ENCODE data around the gene MRGPRF. TPM values are rescaled to one million over a fixed set of nuclear protein-coding genes. Genes with fewer than 3 reads are reported as not detected.

Gene MRGPRF
- polyA plus RNA-seq, 4 donors, result 0.81 to 16.9 (median 2.1) TPM

- peaks cover 0 to 14% (median 3%) of the 10 kb centered on the region in 3 donors for H3K4me1 ChIP-seq (ENCODE audit: control insufficient read depth in 3 of 3, insufficient read depth in 2 of 3, low read depth in 1 of 3, low read length in 2 of 3)
- H3K27me3 ChIP-seq (ENCODE audit: control insufficient read depth in 3 of 3, insufficient read depth in 3 of 3, low read length in 3 of 3), result no peaks in the 10 kb centered on the region
- no peaks in the 10 kb centered on the region for H3K9me3 ChIP-seq (ENCODE audit: control insufficient read depth in 2 of 2, insufficient read depth in 1 of 2, low read depth in 1 of 2, low read length in 1 of 2)
- FAIRE-seq (no peak), DNase-seq (no peak)
- H3K27ac ChIP-seq (ENCODE audit: low read depth in 1 of 3, low read length in 2 of 3), result no peak overlapping the region
- no peak overlapping the region for H3K4me3 ChIP-seq (ENCODE audit: low read depth in 1 of 3, low read length in 3 of 3)
- H3K36me3 ChIP-seq (ENCODE audit: control insufficient read depth in 3 of 3, insufficient read depth in 2 of 3, low read depth in 1 of 3, low read length in 3 of 3), result no peaks in the 10 kb centered on the region
- WGBS, 3 donors, result 89 to 95% (median 92%) methylated on average over 9 of the region's 9 CpGs
Observed at GRCh38 chr11:68958211-68958610, 54.8 kb downstream of the MRGPRF start.

- DNase-seq (no peak), FAIRE-seq (no peak)
- Histone ChIP-seq H3K4me1 (ENCODE audit: control insufficient read depth in 3 of 3, insufficient read depth in 2 of 3, low read depth in 1 of 3, low read length in 2 of 3) (peaks cover 0 to 14% (median 3%) of the 10 kb centered on the region in 3 donors), H3K4me3 (ENCODE audit: low read depth in 1 of 3, low read length in 3 of 3) (no peak overlapping the region), H3K27ac (ENCODE audit: low read depth in 1 of 3, low read length in 2 of 3) (no peak overlapping the region), H3K27me3 (ENCODE audit: control insufficient read depth in 3 of 3, insufficient read depth in 3 of 3, low read length in 3 of 3) (no peaks in the 10 kb centered on the region), H3K36me3 (ENCODE audit: control insufficient read depth in 3 of 3, insufficient read depth in 2 of 3, low read depth in 1 of 3, low read length in 3 of 3) (no peaks in the 10 kb centered on the region), H3K9me3 (ENCODE audit: control insufficient read depth in 2 of 2, insufficient read depth in 1 of 2, low read depth in 1 of 2, low read length in 1 of 2) (no peaks in the 10 kb centered on the region)
- WGBS, 3 donors, result 65 to 74% (median 68%) methylated on average over 12 of the region's 12 CpGs
Observed at GRCh38 chr11:68956547-68957254, 56.3 kb downstream of the MRGPRF start.

- FAIRE-seq, result no peak
- DNase-seq, result peak in 1 of 2 donors; percentile 29
- WGBS, 3 donors, result 7 to 12% (median 11%) methylated on average over 9 to 12 of the region's 12 CpGs
Observed at GRCh38 chr11:68956142-68956541, 56.9 kb downstream of the MRGPRF start.

GRCh38 chr11:68955607-68955958 lies 57.5 kb downstream of the MRGPRF start:
- peaks cover 0 to 2% (median 0%) of the 10 kb centered on the region in 3 donors for H3K27me3 ChIP-seq (ENCODE audit: control insufficient read depth in 3 of 3, insufficient read depth in 3 of 3, low read length in 3 of 3)
- no peak for DNase-seq
- no peaks in the 10 kb centered on the region for H3K9me3 ChIP-seq (ENCODE audit: control insufficient read depth in 2 of 2, insufficient read depth in 1 of 2, low read depth in 1 of 2, low read length in 1 of 2)
- no peaks in the 10 kb centered on the region for H3K36me3 ChIP-seq (ENCODE audit: control insufficient read depth in 3 of 3, insufficient read depth in 2 of 3, low read depth in 1 of 3, low read length in 3 of 3)
- peak overlapping the region in 1 of 3 donors; percentile 23 for H3K27ac ChIP-seq (ENCODE audit: low read depth in 1 of 3, low read length in 2 of 3)
- no peak for FAIRE-seq
- 17 to 21% (median 19%) methylated on average over 5 of the region's 5 CpGs for WGBS, 3 donors
- peaks cover 0 to 14% (median 3%) of the 10 kb centered on the region in 3 donors for H3K4me1 ChIP-seq (ENCODE audit: control insufficient read depth in 3 of 3, insufficient read depth in 2 of 3, low read depth in 1 of 3, low read length in 2 of 3)
- no peak overlapping the region for H3K4me3 ChIP-seq (ENCODE audit: low read depth in 1 of 3, low read length in 3 of 3)

More at GRCh38 chr11:68956142-68956541, 56.9 kb downstream of the MRGPRF start:
- Histone ChIP-seq H3K27ac (ENCODE audit: low read depth in 1 of 3, low read length in 2 of 3) (no peak overlapping the region), H3K4me1 (ENCODE audit: control insufficient read depth in 3 of 3, insufficient read depth in 2 of 3, low read depth in 1 of 3, low read length in 2 of 3) (peaks cover 0 to 14% (median 3%) of the 10 kb centered on the region in 3 donors), H3K9me3 (ENCODE audit: control insufficient read depth in 2 of 2, insufficient read depth in 1 of 2, low read depth in 1 of 2, low read length in 1 of 2) (no peaks in the 10 kb centered on the region), H3K4me3 (ENCODE audit: low read depth in 1 of 3, low read length in 3 of 3) (no peak overlapping the region), H3K36me3 (ENCODE audit: control insufficient read depth in 3 of 3, insufficient read depth in 2 of 3, low read depth in 1 of 3, low read length in 3 of 3) (no peaks in the 10 kb centered on the region), H3K27me3 (ENCODE audit: control insufficient read depth in 3 of 3, insufficient read depth in 3 of 3, low read length in 3 of 3) (peaks cover 0 to under 1% (median 0%) of the 10 kb centered on the region in 3 donors)

GRCh38 chr11:68954836-68955606 lies 58.0 kb downstream of the MRGPRF start:
- peak; percentile 70 to 90 for DNase-seq
- Histone ChIP-seq H3K4me3 (ENCODE audit: low read depth in 1 of 3, low read length in 3 of 3) (no peak overlapping the region), H3K9me3 (ENCODE audit: control insufficient read depth in 2 of 2, insufficient read depth in 1 of 2, low read depth in 1 of 2, low read length in 1 of 2) (no peaks in the 10 kb centered on the region), H3K36me3 (ENCODE audit: control insufficient read depth in 3 of 3, insufficient read depth in 2 of 3, low read depth in 1 of 3, low read length in 3 of 3) (no peaks in the 10 kb centered on the region), H3K27me3 (ENCODE audit: control insufficient read depth in 3 of 3, insufficient read depth in 3 of 3, low read length in 3 of 3) (peaks cover 0 to 2% (median 0%) of the 10 kb centered on the region in 3 donors), H3K27ac (ENCODE audit: low read depth in 1 of 3, low read length in 2 of 3) (peak overlapping the region in 1 of 3 donors; percentile 23), H3K4me1 (ENCODE audit: control insufficient read depth in 3 of 3, insufficient read depth in 2 of 3, low read depth in 1 of 3, low read length in 2 of 3) (peaks cover 0 to 14% (median 3%) of the 10 kb centered on the region in 3 donors)
- FAIRE-seq, result no peak
- WGBS, 3 donors, result 33 to 36% (median 34%) methylated on average over 30 of the region's 30 CpGs

Other genes with a start within 250 kb of the MRGPRF start
- 10 to 100 TPM; 29.5 to 34.9 (median 31.5) TPM for gene CPT1A, start 171.3 kb downstream of the MRGPRF start, polyA plus RNA-seq
- 100 to 1,000 TPM in 2 of 4 donors, 10 to 100 TPM in 2; 61.4 to 135 (median 99.9) TPM for gene MRPL21, start 109.4 kb downstream of the MRGPRF start, polyA plus RNA-seq
- 10 to 100 TPM; 10.3 to 40.7 (median 19.5) TPM for gene IGHMBP2, start 109.4 kb downstream of the MRGPRF start, polyA plus RNA-seq
- gene MRGPRD, start 32.3 kb downstream of the MRGPRF start, polyA plus RNA-seq, result under 1 TPM in 1 of 4 donors, not detected in 3; 0.06 TPM
- gene TPCN2, start 35.7 kb upstream of the MRGPRF start, polyA plus RNA-seq, result 10 to 100 TPM; 11.1 to 32.8 (median 12.8) TPM
- under 1 TPM in 2 of 4 donors, not detected in 2; 0.09 to 0.24 TPM for gene SMIM38, start 142.7 kb upstream of the MRGPRF start, polyA plus RNA-seq